GM19240 (cell line): Measurements from ENCODE around the gene MPDZ.

ENCODE experiments used
- DNase-seq: peaks from one replicate; pipeline ENCODE4 v3.0.0; 2011; ENCODE audit warnings: low spot score; ENCODE audit not compliant: insufficient read length

MPDZ gene

GRCh38 chr9:13279284-13280141 is at the start of gene MPDZ:
Gene MPDZ, minus strand, starts transcription at chr9:13279692. Its CDS starts 29,377 bp downstream, at chr9:13250315.
- DNase-seq = no peak

GRCh38 chr9:13324988-13325387 is 45.5 kb upstream of the MPDZ start:
- no peak for DNase-seq

GRCh38 chr9:13322828-13323550 is 43.5 kb upstream of the MPDZ start:
- DNase-seq = no peak

GRCh38 chr9:13318027-13318426 is 38.5 kb upstream of the MPDZ start:
- DNase-seq = no peak

- DNase-seq = no peak
These were observed 17.5 kb upstream of the MPDZ start for GRCh38 chr9:13296972-13297371.

- DNase-seq = no peak
These were observed 16.1 kb upstream of the MPDZ start for GRCh38 chr9:13295556-13295955.

GRCh38 chr9:13292782-13293181 is 13.3 kb upstream of the MPDZ start:
- DNase-seq = no peak

GRCh38 chr9:13292158-13292557 is 12.7 kb upstream of the MPDZ start:
- DNase-seq = no peak

- no peak for DNase-seq
These were observed 12.2 kb upstream of the MPDZ start for GRCh38 chr9:13291718-13292117.

- no peak for DNase-seq
These were observed 4.5 kb upstream of the MPDZ start for GRCh38 chr9:13284011-13284410.

- DNase-seq = no peak
These were observed 3.5 kb upstream of the MPDZ start for GRCh38 chr9:13282998-13283397.

GRCh38 chr9:13281356-13282016 is 2.0 kb upstream of the MPDZ start:
- no peak for DNase-seq

GRCh38 chr9:13278368-13279246 is 885 bp downstream of the MPDZ start:
- no peak for DNase-seq

- DNase-seq = no peak
These were observed 1.5 kb downstream of the MPDZ start for GRCh38 chr9:13278023-13278367.

GRCh38 chr9:13274886-13275641 is 4.4 kb downstream of the MPDZ start:
- DNase-seq = no peak

- no peak for DNase-seq
These were observed 8.8 kb downstream of the MPDZ start for GRCh38 chr9:13270734-13271133.

- no peak for DNase-seq
These were observed 9.7 kb downstream of the MPDZ start for GRCh38 chr9:13269589-13270452.

- DNase-seq = no peak
These were observed 11.0 kb downstream of the MPDZ start for GRCh38 chr9:13268469-13268868.

- DNase-seq = no peak
These were observed 11.7 kb downstream of the MPDZ start for GRCh38 chr9:13267743-13268142.

- no peak for DNase-seq
These were observed 13.3 kb downstream of the MPDZ start for GRCh38 chr9:13266167-13266566.
